Ovary (tissue), 9 donors: ENCODE results near the gene HPSE2. TPM values are rescaled to one million over a fixed set of nuclear protein-coding genes. Genes with fewer than 3 reads are reported as not detected.

Source experiments
- DNase-seq, 5 donors: peaks; one replicate each; pipeline ENCODE4 v3.0.0-alpha.2; 2019 to 2020
- H3K27ac ChIP-seq, 2 donors: fragments of 200-600 bp; one replicate each; pipeline versions ENCODE4 v1.5.1 to v1.8.0; 2019 to 2022
- H3K27me3 ChIP-seq: fragments of 200-600 bp; one replicate; pipeline ENCODE4 v1.8.0; 2022
- H3K36me3 ChIP-seq: fragments of 200-600 bp; sonication (generic); one replicate; pipeline ENCODE4 v1.5.1; 2019
- H3K4me1 ChIP-seq: one replicate; pipeline ENCODE4 v1.8.1; 2013; ENCODE audit warnings: mild to moderate bottlenecking, moderate library complexity; ENCODE audit not compliant: insufficient read depth
- H3K4me3 ChIP-seq: fragments of 200-600 bp; sonication (generic); one replicate; pipeline ENCODE4 v1.5.1; 2017
- H3K9me3 ChIP-seq, 2 donors: fragments of 200-600 bp in 1 of 2; sonication (generic) in 1 of 2; one replicate each; pipeline versions ENCODE4 v1.5.1 to v1.8.1; 2013 to 2019; ENCODE audit warnings: mild to moderate bottlenecking in 1 of 2, moderate library complexity in 1 of 2
- CTCF ChIP-seq, 3 donors: fragments of 450-650 bp in 2 of 3; fragments of 200-600 bp in 1 of 3; IDR thresholded peaks; one replicate each; pipeline versions ENCODE4 v1.5.1 to v1.8.0; 2016 to 2022; ENCODE audit warnings: antibody characterized with exemption in 3 of 3, mild to moderate bottlenecking in 1 of 3
- EP300 ChIP-seq: sonication (generic); formaldehyde crosslinking; IDR thresholded peaks from one replicate; pipeline ENCODE4 v1.6.1; 2017; ENCODE audit warnings: antibody characterized with exemption
- POLR2A ChIP-seq: fragments of 450-650 bp; IDR thresholded peaks from one replicate; pipeline ENCODE4 v1.6.1; 2017; ENCODE audit warnings: antibody characterized with exemption, mild to moderate bottlenecking, moderate library complexity
- WGBS, 3 donors: extraction: QIAGEN DNeasy Blood & Tissue Kit in 1 of 3; methylation state at CpG; one replicate each; pipeline versions ENCODE4 v1.1.5 to v1.1.7; 2013 to 2017; 5-methylcytosine and 5-hydroxymethylcytosine counted together
- intact Hi-C, 4 donors: fragments of 100-400 bp; cut with DNase I; formaldehyde crosslinking; loops; one replicate each; pipeline versions ENCODE4 v1.11.0 to v1.15.1; 2022 to 2023
- polyA plus RNA-seq, 2 donors: library from polyadenylated mRNA; stranded (reverse); fragments of 200-250 nt in 1 of 2; fragments of 350-450 nt in 1 of 2; fragmentation: Illumina TruSeq in 1 of 2; extraction: RNeasy Lipid Tissue Mini Kit (QIAGEN cat#74804) in 1 of 2; gene quantifications; one replicate each; pipeline ENCODE4 v1.2.3, GENCODE V29; 2013 to 2014
- total RNA-seq, 7 donors: library from RNA; depleted of rRNA in 2 of 7; stranded (reverse); fragments of >200 nt in 2 of 7; fragmentation: NEBNext Ultra II Directional in 3 of 7; extraction: Animal tissue kit (Norgen Biotek cat#: 25700) in 3 of 7; gene quantifications; one replicate each; pipeline versions ENCODE4 v1.1.0 to v1.2.4, GENCODE V29; 2016 to 2023
- donor health status: DM: no; HTN: no; CAD: no; lungs with moderate emphysema.
- donor health status: DM: no; HTN: no; CAD: no.
- donor health status: Bipolar disorder and iron deficiency.
- donor health status: DM: yes; HTN: yes; CAD: no.
- donor health status: DM: no; HTN: no; CAD: no.
- donor health status: DM: yes; HTN: yes; CAD: no.

HPSE2 gene
- total and polyA plus RNA-seq, 9 donors = 0.07 to 1.2 (median 0.12) TPM; not detected in 4

- no peak overlapping the region for H3K27ac ChIP-seq
- intact Hi-C loops = no loop called here
- 5 to 20% (median 9%) methylated on average over 49 of the region's 49 CpGs for WGBS, 3 donors
- H3K36me3 ChIP-seq = no peaks in the 10 kb centered on the region
- TF ChIP-seq CTCF (IDR thresholded peaks at IDR 0.05) (no peak), EP300 (no peak), POLR2A (no peak)
- DNase-seq = no peak
- H3K27me3 ChIP-seq = no peaks in the 10 kb centered on the region
- H3K9me3 ChIP-seq = no peaks in the 10 kb centered on the region
- H3K4me3 ChIP-seq = no peak overlapping the region
- peaks cover 6% of the 10 kb centered on the region for H3K4me1 ChIP-seq
Observed at GRCh38 chr10:99232360-99232999, 3.2 kb downstream of the HPSE2 start.

GRCh38 chr10:99224766-99225165 is 10.9 kb downstream of the HPSE2 start:
- no peak overlapping the region for H3K4me3 ChIP-seq
- TF ChIP-seq CTCF (IDR thresholded peaks at IDR 0.05) = no peak
- TF ChIP-seq POLR2A = no peak
- no peak for TF ChIP-seq EP300
- no peaks in the 10 kb centered on the region for H3K27me3 ChIP-seq
- H3K27ac ChIP-seq = no peak overlapping the region
- no peaks in the 10 kb centered on the region for H3K36me3 ChIP-seq
- no peaks in the 10 kb centered on the region for H3K4me1 ChIP-seq
- WGBS, 3 donors = 83 to 85% (median 83%) methylated on average over 3 of the region's 3 CpGs
- H3K9me3 ChIP-seq = no peaks in the 10 kb centered on the region
- no peak for DNase-seq
- intact Hi-C loops = no loop called here

- intact Hi-C loops = no loop called here
- 69 to 81% (median 74%) methylated on average over 3 of the region's 3 CpGs for WGBS, 3 donors
- no peak for TF ChIP-seq CTCF (IDR thresholded peaks at IDR 0.05)
- no peak for TF ChIP-seq EP300
- TF ChIP-seq POLR2A = no peak
- Histone ChIP-seq H3K4me3 (no peak overlapping the region), H3K27ac (no peak overlapping the region), H3K27me3 (no peaks in the 10 kb centered on the region), H3K9me3 (no peaks in the 10 kb centered on the region), H3K36me3 (no peaks in the 10 kb centered on the region), H3K4me1 (no peaks in the 10 kb centered on the region)
- no peak for DNase-seq
Observed at GRCh38 chr10:99207340-99207739, 28.3 kb downstream of the HPSE2 start.

GRCh38 chr10:99203310-99203709 is 32.3 kb downstream of the HPSE2 start:
- intact Hi-C loops = no loop called here

More at GRCh38 chr10:99203310-99203709, 32.3 kb downstream of the HPSE2 start:
- H3K4me1 ChIP-seq = no peaks in the 10 kb centered on the region
- no peak for DNase-seq
- no peaks in the 10 kb centered on the region for H3K36me3 ChIP-seq
- no peaks in the 10 kb centered on the region for H3K27me3 ChIP-seq
- H3K4me3 ChIP-seq = no peak overlapping the region
- no peak overlapping the region for H3K27ac ChIP-seq
- no peak for TF ChIP-seq EP300
- no peak for TF ChIP-seq POLR2A
- TF ChIP-seq CTCF (IDR thresholded peaks at IDR 0.05) = no peak
- H3K9me3 ChIP-seq = no peaks in the 10 kb centered on the region
- 91 to 100% (median 95%) methylated on average over 2 to 3 of the region's 3 CpGs for WGBS, 3 donors
